SH-SY5Y (cell line): ENCODE results near the gene PRRC2B.

Experiments used
- GATA2 ChIP-seq: IDR thresholded peaks from 2 replicates; pipeline ENCODE4 v1.6.1; 2011; ENCODE audit warnings: mild to moderate bottlenecking, low read depth, low read length
- GATA3 ChIP-seq: IDR thresholded peaks from 2 replicates; pipeline ENCODE4 v1.6.1; 2011; ENCODE audit warnings: low read depth, mild to moderate bottlenecking, low read length, moderate library complexity

Gene PRRC2B

GRCh38 chr9:131485206-131485605 lies 91.3 kb downstream of the PRRC2B start:
- no peak for TF ChIP-seq GATA2

DNA sequence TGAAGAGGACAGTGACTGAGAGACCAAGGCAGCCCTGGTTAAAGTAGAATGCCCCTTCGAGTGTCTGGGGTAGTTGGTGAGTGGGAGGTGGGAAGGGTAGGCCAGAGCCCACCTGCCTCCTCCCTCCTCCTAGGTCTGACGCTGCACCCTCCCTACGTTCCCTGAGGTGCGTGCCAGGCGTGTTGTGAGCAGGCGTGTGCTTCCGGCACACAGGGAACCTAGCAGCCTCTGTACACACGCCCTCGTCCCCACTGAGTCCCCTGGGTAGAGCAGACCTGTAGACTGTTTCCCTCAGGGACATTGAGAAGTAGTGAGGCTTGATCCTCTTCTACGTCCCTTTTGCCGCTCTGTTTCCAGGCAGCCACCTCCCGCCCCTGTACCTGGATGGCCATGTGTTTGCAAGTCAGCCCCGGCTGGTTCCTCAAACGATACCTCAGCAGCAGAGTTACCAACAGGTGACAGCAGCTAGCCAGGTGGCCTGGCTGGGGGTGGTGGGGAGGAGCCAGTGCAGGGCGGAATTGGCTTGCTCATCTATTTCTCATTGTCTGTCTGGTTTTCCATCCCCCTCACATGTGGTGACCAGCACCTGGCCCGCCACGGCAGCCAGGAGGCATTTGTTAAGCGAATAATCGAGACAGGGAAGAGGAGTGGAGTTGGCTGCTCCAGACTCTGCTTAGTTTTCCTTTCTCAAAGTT lies 92.0 kb downstream of the PRRC2B start:
- TF ChIP-seq GATA2 (no peak), GATA3 (no peak)

DNA sequence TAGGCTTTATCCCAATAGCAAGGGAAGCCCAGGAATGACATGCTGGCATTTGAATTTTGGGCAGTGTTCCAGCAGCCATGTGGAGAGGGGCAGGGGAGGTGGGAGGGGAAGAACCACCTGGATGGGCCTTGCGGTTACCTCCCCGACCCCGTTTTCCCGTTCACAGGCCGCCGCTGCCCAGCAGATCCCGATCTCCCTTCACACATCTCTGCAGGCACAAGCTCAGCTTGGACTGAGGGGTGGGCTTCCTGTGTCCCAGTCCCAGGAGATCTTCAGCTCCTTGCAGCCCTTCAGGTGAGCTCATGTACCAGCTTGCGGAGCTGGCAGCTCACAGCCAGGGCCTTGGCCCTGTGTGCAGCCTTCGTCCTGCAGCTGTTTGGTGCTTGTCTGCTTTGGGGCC lies 93.1 kb downstream of the PRRC2B start:
- no peak for TF ChIP-seq GATA2

GRCh38 chr9:131487621-131488031 lies 93.7 kb downstream of the PRRC2B start:
- TF ChIP-seq GATA3 = no peak
- no peak for TF ChIP-seq GATA2

DNA sequence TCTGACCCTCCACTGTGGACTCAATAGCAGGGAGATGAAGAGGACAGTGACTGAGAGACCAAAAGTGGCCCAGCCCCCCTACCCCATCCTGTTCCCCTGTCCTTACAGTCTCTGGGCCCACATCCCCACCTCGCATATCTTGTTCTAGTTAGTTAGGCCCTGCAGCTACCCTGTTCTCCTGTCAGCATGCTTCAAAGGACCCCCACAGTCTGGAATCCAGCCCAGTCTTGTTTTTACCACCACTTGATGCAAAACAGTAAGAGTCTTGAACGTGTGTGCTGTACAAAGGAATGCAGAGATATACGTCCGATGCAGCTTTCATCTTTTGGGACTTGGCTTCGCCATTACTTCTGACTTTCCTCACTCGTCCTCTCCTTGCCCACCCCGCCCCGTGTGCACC lies 96.6 kb downstream of the PRRC2B start:
- TF ChIP-seq GATA3 (no peak), GATA2 (no peak)

GRCh38 chr9:131491001-131491710 lies 97.3 kb downstream of the PRRC2B start:
- TF ChIP-seq GATA2 (no peak), GATA3 (no peak)

DNA sequence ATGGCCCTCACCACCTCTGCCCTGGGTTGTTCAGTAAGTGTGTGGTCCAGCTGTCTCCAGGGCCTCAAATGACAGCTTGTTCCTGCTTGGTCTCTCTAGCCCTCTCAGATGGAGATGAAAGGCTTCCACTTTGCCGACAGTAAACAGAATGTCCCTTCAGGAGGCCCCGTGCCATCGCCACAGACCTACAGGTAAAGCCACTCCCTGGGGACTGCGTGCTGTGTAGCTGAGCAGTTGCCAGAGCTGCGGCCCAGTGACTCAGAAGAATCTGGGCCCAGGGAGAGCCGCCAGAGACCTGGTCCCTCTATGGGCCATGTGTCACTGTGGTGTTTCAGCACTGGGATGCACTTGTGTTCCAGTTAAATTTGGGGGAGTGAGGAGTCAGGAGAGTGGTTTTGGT lies 98.2 kb downstream of the PRRC2B start:
- TF ChIP-seq GATA2 (no peak), GATA3 (no peak)

DNA sequence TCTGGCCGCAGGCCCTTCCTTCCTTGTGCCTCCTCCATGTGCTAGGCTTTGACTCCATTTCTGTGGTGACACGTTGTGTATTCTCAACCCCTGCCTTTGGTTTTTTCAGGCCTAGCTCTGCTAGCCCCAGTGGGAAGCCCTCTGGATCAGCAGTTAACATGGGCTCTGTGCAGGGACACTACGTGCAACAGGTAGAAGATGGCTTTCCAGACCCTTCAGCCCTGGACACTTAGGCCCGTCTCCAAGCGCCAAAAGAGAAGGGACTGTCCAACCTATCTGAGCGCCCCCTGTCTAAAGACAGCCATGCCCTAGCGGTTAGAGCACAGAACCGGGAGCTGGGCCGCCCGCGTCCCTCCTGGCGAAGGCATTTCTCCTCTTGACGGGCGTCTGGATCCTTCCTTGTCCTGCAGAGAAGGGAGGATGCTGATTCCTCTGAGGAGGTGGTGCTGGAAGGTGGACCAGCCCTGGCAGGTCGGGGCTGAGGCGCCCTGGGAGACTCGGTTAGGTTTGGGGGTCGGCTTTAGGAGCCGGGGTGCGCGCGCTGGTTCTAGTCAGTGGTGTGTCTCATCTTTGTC lies 100.5 kb downstream of the PRRC2B start:
- TF ChIP-seq GATA3 (no peak), GATA2 (no peak)

DNA sequence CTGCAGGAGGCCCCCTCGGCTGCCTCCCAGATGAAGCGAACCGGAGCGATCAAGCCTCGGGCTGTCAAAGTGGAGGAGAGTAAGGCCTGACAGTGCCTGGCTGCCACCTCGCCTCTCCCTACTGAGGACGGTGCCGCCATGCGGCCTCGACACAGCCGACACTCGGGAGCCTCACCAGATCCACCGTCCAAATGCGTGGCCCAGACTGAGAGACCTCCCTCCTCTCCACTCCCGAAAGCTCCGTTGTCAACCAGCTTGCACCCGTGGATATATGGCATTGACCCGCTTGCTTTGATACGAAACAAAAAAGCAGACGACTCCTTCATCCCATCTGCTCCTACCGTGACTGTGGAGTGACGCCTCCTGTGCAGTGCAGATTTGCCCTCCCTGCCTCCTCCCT lies 101.9 kb downstream of the PRRC2B start:
- TF ChIP-seq GATA3 (no peak), GATA2 (no peak)

GRCh38 chr9:131496844-131497405 lies 103.0 kb downstream of the PRRC2B start:
- TF ChIP-seq GATA2 (no peak), GATA3 (no peak)

GRCh38 chr9:131499254-131499767 lies 105.4 kb downstream of the PRRC2B start:
- no peak for TF ChIP-seq GATA2
- TF ChIP-seq GATA3 = no peak

DNA sequence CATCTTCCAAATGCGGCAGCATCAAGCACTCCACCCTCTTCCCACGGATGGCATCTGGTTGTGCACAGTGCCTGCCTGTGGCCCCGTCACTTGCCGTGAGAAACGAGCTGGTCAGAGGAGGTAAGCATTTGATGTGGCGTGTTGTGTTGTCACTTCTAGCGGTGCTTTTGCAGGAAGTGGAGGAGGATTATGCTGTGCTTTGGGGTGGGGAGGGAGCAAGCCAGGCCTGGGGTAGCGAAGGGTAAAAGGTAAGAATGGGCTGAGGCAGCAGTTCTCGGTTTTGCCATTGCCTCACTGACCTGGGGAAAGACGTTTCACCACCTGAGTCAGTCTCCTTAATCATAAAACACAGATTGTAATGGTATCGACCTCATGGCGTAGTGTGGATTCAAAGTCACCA lies 106.5 kb downstream of the PRRC2B start:
- TF ChIP-seq GATA3 = no peak
- TF ChIP-seq GATA2 = no peak

DNA sequence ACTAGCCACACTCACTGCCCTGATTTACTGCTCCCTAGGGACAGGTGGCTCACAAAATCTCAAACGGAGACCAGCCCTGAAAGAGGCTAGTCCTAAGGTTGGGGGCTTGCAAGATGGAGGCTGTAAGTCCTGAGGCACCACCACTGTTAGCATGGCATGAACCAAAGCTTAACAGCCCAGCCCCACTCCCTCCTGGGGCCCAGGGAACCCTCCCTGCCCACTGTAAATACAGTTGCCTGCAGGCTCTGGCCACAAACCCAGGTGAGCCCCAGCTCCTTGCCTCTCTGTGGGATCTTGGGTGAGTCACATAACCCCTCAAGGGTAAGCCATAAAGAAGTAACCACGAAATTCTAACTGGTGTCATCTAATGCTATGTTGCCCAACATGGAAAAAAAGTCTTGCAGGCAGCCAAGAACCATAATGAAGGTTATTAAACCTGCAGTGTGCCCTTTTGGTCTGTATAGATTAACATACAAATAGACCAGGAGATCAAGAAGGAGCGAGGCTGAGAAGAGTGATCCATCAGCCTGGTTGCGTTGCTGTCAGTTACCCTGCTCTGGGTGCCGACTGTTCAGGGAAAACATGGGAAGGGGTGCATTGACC lies 107.2 kb downstream of the PRRC2B start:
- TF ChIP-seq GATA3 (no peak), GATA2 (no peak)
